T-helper 2 cell treated with Interferon-gamma antibody and Interleukin-4, amounts not matched to agents 5 μg/mL and 100 μg/mL, for 36 hours (primary cell): ENCODE data around the gene NRG2.

ENCODE experiments used
- DNase-seq: peaks from one replicate; pipeline ENCODE4 v3.0.0; 2021; ENCODE audit warnings: low spot score
- H3K27ac Mint-ChIP-seq: one replicate; pipeline ENCODE4 v1.8.0; 2021; ENCODE audit warnings: mild to moderate bottlenecking, mixed read lengths
- H3K27me3 Mint-ChIP-seq: one replicate; pipeline ENCODE4 v1.8.0; 2021; ENCODE audit warnings: low read depth, mixed read lengths
- H3K36me3 Mint-ChIP-seq: one replicate; pipeline ENCODE4 v1.8.0; 2021; ENCODE audit warnings: low read depth, mixed read lengths
- H3K4me1 Mint-ChIP-seq: one replicate; pipeline ENCODE4 v1.8.0; 2021; ENCODE audit warnings: low read depth, mixed read lengths
- H3K4me3 Mint-ChIP-seq: one replicate; pipeline ENCODE4 v1.8.0; 2022; ENCODE audit warnings: mild to moderate bottlenecking, moderate library complexity, mixed read lengths
- H3K9me3 Mint-ChIP-seq: one replicate; pipeline ENCODE4 v1.8.0; 2021; ENCODE audit warnings: mixed read lengths

Gene NRG2

DNA sequence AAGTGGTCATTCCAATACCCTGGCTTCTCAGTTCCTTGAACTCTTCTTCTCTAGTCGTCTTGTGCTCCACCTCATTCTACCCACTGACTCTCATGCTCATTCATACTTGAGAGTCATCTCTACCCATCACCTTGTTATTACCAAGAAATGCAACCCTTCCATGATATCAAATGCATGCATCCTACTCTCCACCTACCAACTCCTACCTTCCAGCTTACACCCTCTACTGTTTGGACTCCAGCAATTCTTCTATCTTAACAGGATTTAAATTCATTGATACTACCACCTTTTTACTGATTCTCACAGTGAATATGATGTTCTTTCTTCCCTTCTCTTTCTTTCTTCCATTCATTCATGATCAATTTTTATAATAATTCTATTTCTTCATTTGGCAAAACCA lies 30.7 kb downstream of the NRG2 start:
- Mint-ChIP-seq H3K36me3 (no peaks in the 10 kb centered on the region), H3K9me3 (no peaks in the 10 kb centered on the region), H3K4me1 (no peaks in the 10 kb centered on the region), H3K27me3 (peaks cover 4% of the 10 kb centered on the region), H3K27ac (no peak overlapping the region), H3K4me3 (no peak overlapping the region)
- DNase-seq: no peak

- Mint-ChIP-seq H3K9me3 (no peaks in the 10 kb centered on the region), H3K4me3 (no peak overlapping the region), H3K27ac (no peak overlapping the region), H3K4me1 (no peaks in the 10 kb centered on the region), H3K27me3 (peaks cover 6% of the 10 kb centered on the region), H3K36me3 (no peaks in the 10 kb centered on the region)
- DNase-seq: no peak
Measured at GRCh38 chr5:140011297-140011802, 31.7 kb downstream of the NRG2 start.

DNA sequence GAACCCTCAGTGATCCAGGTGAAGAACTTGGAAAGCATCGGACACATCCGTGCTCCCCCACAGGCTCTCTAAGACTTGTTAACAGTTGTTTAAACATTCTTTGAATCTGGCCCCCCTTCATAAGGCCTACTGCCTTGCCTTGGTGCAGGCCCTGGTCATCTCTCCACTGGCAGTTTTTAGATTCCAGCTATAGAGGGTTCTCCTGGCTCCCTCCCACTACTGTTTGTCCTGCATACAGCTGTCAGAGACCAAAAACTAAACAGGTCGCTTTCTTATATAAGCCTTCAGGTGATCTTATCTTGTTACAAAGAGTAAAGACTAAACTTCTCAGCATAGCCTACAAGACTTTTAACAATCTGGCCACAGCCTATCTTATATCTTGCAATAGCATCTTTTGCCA lies 32.3 kb downstream of the NRG2 start:
- Mint-ChIP-seq H3K4me3 (no peak overlapping the region), H3K4me1 (no peaks in the 10 kb centered on the region), H3K9me3 (no peaks in the 10 kb centered on the region), H3K27ac (no peak overlapping the region), H3K36me3 (no peaks in the 10 kb centered on the region), H3K27me3 (peaks cover 9% of the 10 kb centered on the region)
- no peak for DNase-seq

- Mint-ChIP-seq H3K4me1 (no peaks in the 10 kb centered on the region), H3K36me3 (no peaks in the 10 kb centered on the region), H3K27ac (no peak overlapping the region), H3K27me3 (peaks cover 27% of the 10 kb centered on the region), H3K4me3 (no peak overlapping the region), H3K9me3 (no peaks in the 10 kb centered on the region)
- DNase-seq: no peak
Measured at GRCh38 chr5:140007311-140007710, 35.8 kb downstream of the NRG2 start.

DNA sequence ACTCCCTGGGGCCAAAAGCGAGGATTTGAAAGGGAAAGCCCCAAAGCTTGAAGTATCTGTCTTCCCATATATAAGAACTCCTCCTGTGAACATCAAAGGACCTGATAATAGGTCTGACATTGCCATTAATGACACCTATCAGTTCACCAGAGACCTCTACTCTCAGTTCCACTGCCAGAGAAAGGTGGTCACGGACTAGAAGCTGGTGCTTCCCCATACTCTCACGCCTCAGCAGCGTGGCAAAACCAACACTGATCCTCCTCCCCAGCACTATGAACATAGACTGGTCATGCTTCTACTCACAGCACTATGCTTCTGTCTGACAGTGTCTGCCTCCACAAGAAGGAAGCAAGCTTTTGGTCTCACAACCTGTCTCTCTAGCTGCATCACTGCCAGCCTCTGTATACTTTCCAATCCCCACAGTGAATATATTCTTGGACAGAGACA lies 37.9 kb downstream of the NRG2 start:
- Mint-ChIP-seq H3K9me3 (no peaks in the 10 kb centered on the region), H3K4me1 (no peaks in the 10 kb centered on the region), H3K36me3 (no peaks in the 10 kb centered on the region), H3K27me3 (peaks cover 32% of the 10 kb centered on the region), H3K4me3 (no peak overlapping the region), H3K27ac (no peak overlapping the region)
- DNase-seq: no peak

DNA sequence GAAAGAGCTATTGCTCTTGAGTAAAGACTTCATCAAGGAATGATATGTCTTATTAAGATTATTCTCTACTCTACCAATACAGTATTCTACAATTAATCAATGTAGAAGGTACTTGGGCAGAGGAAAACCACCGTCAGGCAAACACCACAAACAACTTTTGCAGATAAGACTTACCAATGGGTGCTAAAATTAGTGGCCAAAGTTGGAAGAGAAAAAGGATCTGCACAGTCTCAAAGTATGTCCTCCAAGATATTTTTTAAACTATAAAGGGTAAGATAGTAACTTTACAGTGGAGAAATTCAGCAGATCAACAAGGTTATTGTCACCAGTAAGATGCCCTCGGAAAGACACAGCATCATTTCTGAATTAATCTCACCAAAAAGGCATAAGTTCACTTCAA lies 38.9 kb downstream of the NRG2 start:
- no peaks in the 10 kb centered on the region for H3K36me3 Mint-ChIP-seq
- no peak overlapping the region for H3K27ac Mint-ChIP-seq
- no peak overlapping the region for H3K4me3 Mint-ChIP-seq
- DNase-seq: no peak
- H3K9me3 Mint-ChIP-seq: no peaks in the 10 kb centered on the region
- no peaks in the 10 kb centered on the region for H3K4me1 Mint-ChIP-seq
- H3K27me3 Mint-ChIP-seq: peaks cover 27% of the 10 kb centered on the region

DNA sequence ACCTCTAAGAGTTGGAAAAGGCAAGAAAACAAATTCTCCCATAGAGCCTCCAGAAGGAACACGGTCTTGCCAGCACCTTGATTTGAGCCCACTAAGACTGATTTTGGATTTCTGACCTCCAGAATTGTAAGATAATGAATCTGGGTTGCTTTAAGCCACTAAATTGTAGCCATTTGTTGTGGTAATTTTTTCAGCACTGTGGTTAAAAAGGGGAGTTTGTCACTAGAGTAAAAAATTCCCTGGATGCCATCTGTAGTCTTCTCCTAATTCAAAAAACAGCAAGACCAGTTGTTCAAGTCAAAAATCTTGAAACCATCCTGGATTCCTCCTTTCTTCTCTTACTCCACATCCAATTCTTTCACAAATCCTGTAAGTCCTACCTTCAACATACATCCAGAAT lies 39.6 kb downstream of the NRG2 start:
- H3K27ac Mint-ChIP-seq: no peak overlapping the region
- no peak for DNase-seq
- no peaks in the 10 kb centered on the region for H3K36me3 Mint-ChIP-seq
- no peaks in the 10 kb centered on the region for H3K4me1 Mint-ChIP-seq
- peaks cover 27% of the 10 kb centered on the region for H3K27me3 Mint-ChIP-seq
- H3K4me3 Mint-ChIP-seq: no peak overlapping the region
- H3K9me3 Mint-ChIP-seq: no peaks in the 10 kb centered on the region

- Mint-ChIP-seq H3K9me3 (no peaks in the 10 kb centered on the region), H3K4me1 (no peaks in the 10 kb centered on the region), H3K27me3 (peaks cover 21% of the 10 kb centered on the region), H3K27ac (no peak overlapping the region), H3K36me3 (no peaks in the 10 kb centered on the region), H3K4me3 (no peak overlapping the region)
- DNase-seq: no peak
Measured at GRCh38 chr5:140000332-140000731, 42.8 kb downstream of the NRG2 start.

DNA sequence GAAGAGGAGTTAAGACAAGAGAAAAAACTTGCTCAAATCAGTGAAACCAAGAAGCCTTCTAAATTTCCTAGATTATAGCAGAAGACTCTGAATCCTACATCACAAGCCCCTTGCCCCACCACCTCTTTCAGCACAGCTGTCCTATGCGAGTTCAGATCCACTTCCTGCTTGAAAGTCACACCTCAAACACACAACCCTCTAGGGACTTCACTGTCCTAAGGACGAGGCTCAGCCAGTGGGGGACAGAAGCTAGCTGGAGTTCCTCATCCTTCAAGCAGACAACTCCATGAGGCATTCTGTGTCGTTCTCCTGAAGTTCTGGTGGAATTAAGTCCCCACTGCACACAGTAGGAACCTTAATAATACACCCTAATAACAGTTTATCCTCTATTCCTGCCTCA lies 44.3 kb downstream of the NRG2 start:
- no peaks in the 10 kb centered on the region for H3K9me3 Mint-ChIP-seq
- DNase-seq: no peak
- peaks cover 16% of the 10 kb centered on the region for H3K27me3 Mint-ChIP-seq
- H3K4me3 Mint-ChIP-seq: no peak overlapping the region
- H3K4me1 Mint-ChIP-seq: no peaks in the 10 kb centered on the region
- no peaks in the 10 kb centered on the region for H3K36me3 Mint-ChIP-seq
- H3K27ac Mint-ChIP-seq: no peak overlapping the region

DNA sequence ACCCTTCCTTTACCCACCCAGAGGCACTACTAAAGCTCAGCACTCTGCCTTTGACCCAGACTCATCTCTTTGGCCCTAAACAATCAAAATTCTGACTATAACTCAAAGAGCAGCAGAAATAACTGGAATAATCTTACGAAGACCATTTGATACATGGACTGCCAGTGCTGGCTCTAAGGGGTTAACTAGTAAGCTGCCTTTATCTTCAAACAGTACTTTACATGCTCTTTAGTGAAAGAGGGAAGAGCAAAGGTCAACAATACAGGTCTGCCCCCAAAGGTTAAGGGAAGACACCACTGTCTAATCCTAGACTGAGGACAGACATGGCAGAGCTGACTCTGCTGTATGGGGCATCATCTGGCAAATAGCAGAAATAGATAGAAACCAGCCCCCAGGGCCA lies 45.8 kb downstream of the NRG2 start:
- Mint-ChIP-seq H3K36me3 (no peaks in the 10 kb centered on the region), H3K4me1 (no peaks in the 10 kb centered on the region), H3K9me3 (no peaks in the 10 kb centered on the region), H3K27ac (no peak overlapping the region), H3K4me3 (no peak overlapping the region), H3K27me3 (peaks cover 18% of the 10 kb centered on the region)
- DNase-seq: no peak

- Mint-ChIP-seq H3K27ac (no peak overlapping the region), H3K4me3 (no peak overlapping the region), H3K36me3 (no peaks in the 10 kb centered on the region), H3K4me1 (no peaks in the 10 kb centered on the region), H3K9me3 (no peaks in the 10 kb centered on the region), H3K27me3 (peaks cover 17% of the 10 kb centered on the region)
- DNase-seq: no peak
Measured at GRCh38 chr5:139995929-139996328, 47.2 kb downstream of the NRG2 start.

DNA sequence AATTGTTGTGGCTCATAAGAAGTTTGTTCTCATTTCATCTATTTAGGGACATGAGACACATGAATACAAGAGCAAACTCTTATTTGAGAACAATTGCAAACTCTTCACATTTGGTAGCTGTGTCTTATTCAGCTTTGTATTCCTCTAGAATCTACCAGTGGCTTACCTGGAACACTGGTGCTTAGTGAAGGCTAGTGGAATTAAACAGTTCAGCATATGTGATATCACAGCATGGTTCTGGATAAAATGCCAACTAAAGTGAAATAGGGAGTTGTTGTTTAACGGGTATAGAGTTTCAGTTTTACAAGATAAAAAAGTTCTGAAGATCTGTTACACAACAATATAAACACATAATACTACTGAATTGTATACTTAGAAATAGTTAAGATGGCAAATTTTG lies 48.9 kb downstream of the NRG2 start:
- H3K4me1 Mint-ChIP-seq: no peaks in the 10 kb centered on the region
- peaks cover 15% of the 10 kb centered on the region for H3K27me3 Mint-ChIP-seq
- no peak overlapping the region for H3K4me3 Mint-ChIP-seq
- H3K9me3 Mint-ChIP-seq: no peaks in the 10 kb centered on the region
- DNase-seq: no peak
- no peaks in the 10 kb centered on the region for H3K36me3 Mint-ChIP-seq
- H3K27ac Mint-ChIP-seq: no peak overlapping the region

DNA sequence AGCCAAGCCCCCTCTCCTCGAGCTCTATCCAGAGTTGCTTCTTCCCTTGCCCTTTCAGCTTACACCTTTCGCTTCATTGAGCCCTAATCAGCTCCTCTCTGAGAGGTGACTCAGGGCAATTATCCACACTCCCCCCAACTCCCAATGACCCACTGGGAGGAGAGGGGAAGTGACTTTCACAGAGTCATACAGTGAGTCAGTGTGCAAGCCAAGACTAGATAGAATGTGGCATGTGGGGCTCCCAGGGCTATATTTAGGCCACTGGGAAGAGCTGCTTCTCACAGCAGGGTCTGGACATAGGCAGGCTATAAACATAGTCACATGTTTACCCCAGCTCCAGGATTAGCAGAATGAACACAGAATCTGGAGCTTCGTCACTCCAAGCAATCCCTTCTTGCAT lies 57.4 kb downstream of the NRG2 start:
- Mint-ChIP-seq H3K27me3 (peaks cover 7% of the 10 kb centered on the region), H3K36me3 (no peaks in the 10 kb centered on the region)
- no peak for DNase-seq

GRCh38 chr5:139985290-139985689 lies 57.8 kb downstream of the NRG2 start:
- no peak for DNase-seq
- Mint-ChIP-seq H3K4me1 (no peaks in the 10 kb centered on the region), H3K27ac (no peak overlapping the region), H3K4me3 (no peak overlapping the region), H3K9me3 (no peaks in the 10 kb centered on the region), H3K36me3 (no peaks in the 10 kb centered on the region), H3K27me3 (peaks cover 7% of the 10 kb centered on the region)

More for the DNA sequence above, 57.4 kb downstream of the NRG2 start:
- Mint-ChIP-seq H3K9me3 (no peaks in the 10 kb centered on the region), H3K4me1 (no peaks in the 10 kb centered on the region), H3K4me3 (no peak overlapping the region), H3K27ac (no peak overlapping the region)

- H3K27ac Mint-ChIP-seq: no peak overlapping the region
- H3K4me3 Mint-ChIP-seq: no peak overlapping the region
- peaks cover 7% of the 10 kb centered on the region for H3K27me3 Mint-ChIP-seq
- no peaks in the 10 kb centered on the region for H3K4me1 Mint-ChIP-seq
- DNase-seq: no peak
- H3K36me3 Mint-ChIP-seq: no peaks in the 10 kb centered on the region
- H3K9me3 Mint-ChIP-seq: no peaks in the 10 kb centered on the region
Measured at GRCh38 chr5:139984816-139985215, 58.3 kb downstream of the NRG2 start.
